ENCODE results near the gene TLR5. TPM values are rescaled to one million over a fixed set of nuclear protein-coding genes. Genes with fewer than 3 reads are reported as not detected.

TLR5 gene
- polyA plus RNA-seq, 1 donor: 5.9 TPM

GRCh38 chr1:223110952-223111351 lies 32.1 kb downstream of the TLR5 start:
- no peak for DNase-seq

- DNase-seq: no peak
Measured at GRCh38 chr1:223109581-223110026, 33.4 kb downstream of the TLR5 start.

DNA sequence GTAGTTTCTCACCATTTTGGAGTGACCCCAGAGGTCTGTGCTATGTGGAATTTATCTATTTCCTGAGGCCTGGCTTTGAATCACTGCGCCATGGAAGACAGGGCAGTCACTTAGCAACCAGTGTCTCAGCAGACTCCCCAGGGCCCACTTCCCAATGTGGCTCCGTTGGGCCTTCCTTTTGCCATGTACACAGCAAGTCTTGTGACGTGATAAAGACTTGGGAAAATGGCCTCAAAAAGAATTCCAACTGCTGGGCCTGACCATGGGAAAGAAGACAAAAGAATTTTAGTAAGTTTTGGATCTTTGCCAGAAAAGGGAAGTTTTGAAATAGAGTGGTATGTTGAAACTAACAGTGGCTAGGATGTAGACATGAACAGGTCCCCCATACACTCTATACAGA lies 36.2 kb downstream of the TLR5 start:
- no peak for DNase-seq

- no peak for DNase-seq
Measured at GRCh38 chr1:223105568-223105967, 37.5 kb downstream of the TLR5 start.

DNA sequence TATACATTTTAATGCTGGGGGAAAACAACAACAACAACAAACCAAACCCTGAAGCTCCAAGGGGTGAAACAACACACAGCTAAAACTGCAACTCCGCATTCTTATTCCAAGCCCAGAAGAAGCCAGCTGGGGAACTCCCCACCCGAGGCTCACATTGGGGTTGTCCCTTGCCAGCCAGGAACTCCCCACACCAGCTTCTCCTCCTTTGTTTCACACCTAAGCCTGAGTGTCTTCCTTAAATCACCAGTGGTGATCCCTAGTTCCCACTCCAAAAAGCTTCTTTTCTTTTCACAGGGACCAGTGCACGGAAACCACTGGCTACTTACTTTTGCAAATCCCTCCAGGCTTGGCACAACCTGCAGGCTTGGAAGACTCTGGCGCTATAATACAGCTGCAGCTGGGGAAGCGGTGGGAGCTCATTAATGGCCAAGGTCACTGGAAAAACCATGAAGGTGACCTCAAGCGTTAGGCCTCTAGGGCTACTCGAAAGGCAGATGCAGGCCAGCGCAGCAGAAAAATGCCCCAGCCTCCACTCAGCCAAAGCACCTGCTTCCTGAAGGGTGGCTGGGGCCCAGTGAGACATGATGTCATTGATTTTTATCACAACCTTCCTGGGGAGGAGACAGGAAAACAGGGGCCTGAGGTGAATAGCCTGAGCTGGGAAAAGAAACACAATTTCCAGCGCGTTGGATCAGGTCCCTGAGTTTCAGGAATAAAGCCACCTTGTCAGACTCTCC lies 40.1 kb downstream of the TLR5 start:
- no peak for DNase-seq

DNA sequence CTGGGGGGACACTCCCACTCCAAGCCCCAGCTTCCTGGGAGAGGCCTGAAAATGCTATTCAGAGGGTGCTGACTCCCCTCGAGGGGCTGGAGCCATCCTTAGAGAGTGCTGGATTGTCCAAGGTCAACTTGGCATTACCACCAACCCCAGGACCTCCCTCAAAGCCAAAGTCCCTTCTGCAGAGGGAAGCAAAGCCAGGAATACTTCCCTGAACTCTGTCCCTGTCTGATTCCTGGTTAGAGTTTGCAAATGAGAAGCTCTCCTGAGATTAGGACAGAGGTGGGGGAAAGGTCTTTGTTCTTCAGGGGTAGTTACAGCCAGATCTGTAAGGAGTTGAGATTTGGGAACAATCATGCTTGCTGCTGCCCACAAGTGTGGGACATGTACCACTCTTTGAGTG lies 45.3 kb downstream of the TLR5 start:
- DNase-seq: no peak

DNA sequence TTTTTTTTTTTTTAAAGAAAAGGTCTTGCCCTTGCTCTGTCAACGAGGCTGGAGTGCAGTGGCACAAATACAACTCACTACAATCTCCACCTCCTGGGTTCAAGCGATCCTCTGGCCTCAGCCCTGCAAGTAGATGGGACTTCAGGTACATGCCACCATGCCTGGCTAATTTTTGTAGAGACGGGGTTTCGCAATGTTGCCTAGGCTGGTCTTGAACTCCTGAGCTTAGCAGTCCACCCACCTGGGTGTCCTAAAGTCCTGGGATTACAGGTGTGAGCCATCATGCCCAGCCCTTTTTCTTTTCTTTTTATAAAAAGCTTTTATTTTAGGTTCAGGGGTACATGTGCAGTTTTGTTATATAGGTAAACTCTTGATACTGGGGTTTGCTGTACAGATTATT lies 47.2 kb downstream of the TLR5 start:
- DNase-seq: no peak

DNA sequence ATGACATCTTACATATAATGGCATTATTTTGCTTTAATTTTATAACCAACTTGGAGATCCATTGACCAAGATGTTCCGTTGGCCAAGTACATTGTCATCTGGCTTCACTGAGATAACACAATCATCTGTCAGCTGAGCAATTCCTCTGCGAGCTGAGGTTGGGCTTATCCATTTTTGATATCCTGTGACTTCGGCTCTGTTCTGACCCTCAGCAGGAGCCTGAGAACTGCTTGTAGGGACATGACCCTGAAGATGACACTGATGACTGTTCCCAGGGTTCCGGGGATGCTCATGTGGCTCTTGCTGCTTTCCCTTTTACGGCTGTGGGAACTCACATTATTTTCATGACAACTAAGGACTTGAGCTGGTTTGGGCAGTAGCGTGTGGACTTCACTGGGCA lies 51.2 kb downstream of the TLR5 start:
- DNase-seq: no peak

DNA sequence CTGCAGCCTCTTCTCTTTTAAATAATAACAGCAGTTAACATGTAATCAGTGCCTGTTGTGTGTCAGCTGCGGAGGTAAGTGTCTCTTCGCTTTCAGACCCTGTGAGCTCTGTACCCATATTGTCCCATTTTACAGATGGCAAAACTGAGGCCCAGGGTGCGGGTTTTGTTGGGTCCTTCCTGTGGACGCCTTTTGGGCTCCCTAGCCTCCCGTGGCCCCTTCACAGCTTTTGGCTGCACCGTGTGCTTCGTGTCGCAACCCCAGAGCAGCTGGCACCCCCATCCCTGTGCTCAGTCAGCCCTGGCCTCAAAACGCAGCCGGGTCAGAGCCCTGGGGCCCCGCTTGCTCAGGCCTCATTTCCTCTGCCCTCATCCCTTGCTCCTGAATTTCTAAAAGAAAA lies 53.8 kb downstream of the TLR5 start:
- DNase-seq: no peak

DNA sequence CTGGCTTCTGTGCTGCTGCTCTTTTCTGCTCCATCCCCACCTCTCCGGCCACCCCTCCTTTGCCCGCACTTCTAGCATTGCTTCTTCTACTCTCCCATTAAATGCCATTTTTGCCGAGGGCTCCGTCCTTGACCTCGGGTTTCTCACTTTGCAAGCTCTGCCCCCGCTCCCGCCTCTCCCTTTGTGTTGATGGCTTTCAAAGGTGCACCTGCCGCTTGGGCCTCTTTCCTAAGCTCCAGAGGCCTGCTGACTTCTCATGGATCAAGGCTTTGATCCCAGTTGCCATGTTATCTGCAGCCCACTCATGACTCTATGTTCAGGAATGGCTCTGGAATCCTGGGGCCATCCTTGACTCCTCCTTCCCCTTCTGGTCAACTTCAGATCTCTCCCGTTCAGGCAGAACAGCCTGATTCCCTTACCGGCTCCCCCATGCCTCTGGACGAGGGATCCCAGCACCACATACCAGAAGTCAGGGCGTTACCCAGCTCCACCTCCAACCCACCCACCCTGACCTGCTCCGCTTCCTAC lies 54.3 kb downstream of the TLR5 start:
- DNase-seq: no peak

GRCh38 chr1:223087291-223088255 lies 55.5 kb downstream of the TLR5 start:
- DNase-seq: peak; percentile 89

GRCh38 chr1:223084464-223084866 lies 58.6 kb downstream of the TLR5 start:
- DNase-seq: no peak

GRCh38 chr1:223083831-223084230 lies 59.2 kb downstream of the TLR5 start:
- no peak for DNase-seq

DNA sequence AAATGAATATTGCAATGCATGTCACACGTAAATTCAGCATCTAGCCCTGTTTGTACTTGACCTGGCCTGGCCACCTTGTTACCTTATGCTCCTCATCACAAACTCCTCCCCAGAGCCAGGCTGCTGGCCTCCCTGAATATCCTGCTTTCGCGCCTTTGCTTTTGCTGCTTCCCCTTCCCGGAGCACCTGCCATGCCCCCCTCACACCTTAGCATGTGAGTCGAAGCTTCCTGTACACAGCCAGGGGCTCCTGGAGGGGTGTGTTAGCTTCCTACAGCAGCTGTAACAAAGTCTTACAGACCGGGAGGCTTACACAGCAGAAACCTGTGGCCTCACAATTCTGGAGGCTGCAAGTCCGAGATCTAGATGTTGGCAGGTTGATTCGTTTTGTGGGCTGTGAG lies 60.1 kb downstream of the TLR5 start:
- no peak for DNase-seq

DNA sequence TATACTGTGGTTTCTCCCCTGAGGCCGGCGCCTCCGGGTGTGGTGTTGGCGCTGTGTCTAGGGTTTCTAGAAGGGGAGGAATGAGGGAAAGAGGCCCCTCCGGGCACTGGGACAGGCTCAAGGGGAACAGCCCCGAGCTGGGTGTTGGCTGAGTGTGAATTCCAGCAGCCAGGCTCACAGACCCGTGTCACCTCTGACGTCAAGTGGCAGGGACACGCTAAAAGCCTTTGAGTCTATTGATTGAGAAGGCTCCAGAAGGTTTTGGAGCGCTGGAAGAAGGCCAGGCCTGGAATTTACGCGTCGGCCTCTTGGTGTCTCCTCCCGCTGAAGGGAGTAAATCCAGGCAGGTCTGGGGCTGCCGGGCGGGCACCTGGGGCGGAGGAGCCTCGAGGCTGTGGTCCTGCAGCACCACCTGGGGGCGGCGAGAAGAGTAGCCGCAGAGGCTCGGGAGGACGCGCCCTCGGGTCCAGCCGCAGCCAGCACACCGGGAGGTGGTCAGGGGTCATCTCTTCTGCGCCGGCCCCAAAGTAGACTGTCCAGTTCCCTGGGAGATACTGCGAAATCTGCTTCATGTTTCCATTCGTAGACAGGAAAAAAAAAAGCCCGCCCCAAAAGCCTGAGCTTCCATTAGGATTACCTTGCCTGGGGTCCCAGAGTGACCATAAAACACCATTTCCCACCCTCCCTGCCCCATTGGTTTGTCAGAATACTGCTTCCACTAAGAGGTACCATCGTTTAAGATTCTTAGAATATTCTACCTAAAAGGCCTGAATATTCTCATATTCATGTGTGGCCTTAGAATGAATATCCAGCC lies 61.7 kb downstream of the TLR5 start:
- DNase-seq: peak; percentile 89

DNA sequence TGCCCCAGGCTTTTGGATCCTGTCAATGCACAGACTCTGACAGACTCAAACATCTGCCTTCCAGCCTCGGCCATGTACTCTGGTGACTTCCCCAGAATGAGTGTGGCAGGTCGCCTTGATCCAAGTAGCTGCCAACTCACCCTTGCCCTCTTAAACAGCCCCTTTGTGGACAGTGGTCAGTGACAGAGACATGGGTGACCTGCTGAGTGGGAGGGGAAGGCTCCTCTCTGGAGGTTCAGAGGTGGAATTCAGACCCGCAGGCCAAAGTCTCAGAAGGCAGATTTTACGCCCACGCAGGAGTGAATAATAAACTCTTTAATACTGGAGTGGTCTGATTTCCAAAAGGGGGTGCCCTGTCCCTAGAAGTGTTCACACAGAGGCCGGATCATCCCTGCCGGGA lies 63.5 kb downstream of the TLR5 start:
- DNase-seq: no peak

GRCh38 chr1:223077247-223077833 lies 65.7 kb downstream of the TLR5 start:
- no peak for DNase-seq

DNA sequence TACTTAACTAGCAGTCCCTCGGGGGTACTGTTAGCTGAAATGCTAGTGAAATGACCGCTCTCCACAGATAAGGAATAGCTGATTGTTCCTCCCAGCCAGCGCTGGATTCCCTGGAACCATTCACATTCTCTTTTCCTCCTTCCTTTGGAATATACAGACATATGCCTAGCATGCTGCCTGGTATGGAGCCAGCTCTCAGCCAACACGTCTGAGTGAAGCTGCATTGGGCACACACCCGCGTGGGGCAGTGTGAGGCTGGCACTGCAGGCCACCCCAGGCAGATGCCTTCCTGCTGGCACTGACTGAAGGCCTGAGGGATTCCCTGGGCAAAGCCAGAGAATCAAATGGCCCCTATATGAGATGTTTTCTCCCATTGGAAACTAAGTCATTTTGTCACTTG lies 66.7 kb downstream of the TLR5 start:
- DNase-seq: no peak

DNA sequence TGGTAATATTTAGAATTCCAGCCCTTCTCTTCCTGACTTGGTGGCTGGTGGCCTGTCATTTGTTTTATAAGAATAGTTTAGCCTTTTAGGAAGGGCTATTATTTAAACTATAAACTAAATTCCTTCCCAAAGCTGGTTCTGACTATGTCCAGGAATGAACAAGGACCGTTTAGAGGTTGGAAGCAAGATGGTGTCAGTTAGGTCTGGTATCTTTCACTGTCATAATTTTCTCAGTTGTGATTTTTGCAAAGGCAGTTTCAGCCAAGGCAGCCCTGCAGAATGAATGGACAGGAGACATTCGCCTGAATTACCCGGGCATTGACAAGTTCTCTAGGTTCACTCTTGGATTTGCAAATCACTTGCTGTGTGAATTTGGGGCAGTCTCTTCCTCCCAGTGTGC lies 67.2 kb downstream of the TLR5 start:
- DNase-seq: no peak

DNA sequence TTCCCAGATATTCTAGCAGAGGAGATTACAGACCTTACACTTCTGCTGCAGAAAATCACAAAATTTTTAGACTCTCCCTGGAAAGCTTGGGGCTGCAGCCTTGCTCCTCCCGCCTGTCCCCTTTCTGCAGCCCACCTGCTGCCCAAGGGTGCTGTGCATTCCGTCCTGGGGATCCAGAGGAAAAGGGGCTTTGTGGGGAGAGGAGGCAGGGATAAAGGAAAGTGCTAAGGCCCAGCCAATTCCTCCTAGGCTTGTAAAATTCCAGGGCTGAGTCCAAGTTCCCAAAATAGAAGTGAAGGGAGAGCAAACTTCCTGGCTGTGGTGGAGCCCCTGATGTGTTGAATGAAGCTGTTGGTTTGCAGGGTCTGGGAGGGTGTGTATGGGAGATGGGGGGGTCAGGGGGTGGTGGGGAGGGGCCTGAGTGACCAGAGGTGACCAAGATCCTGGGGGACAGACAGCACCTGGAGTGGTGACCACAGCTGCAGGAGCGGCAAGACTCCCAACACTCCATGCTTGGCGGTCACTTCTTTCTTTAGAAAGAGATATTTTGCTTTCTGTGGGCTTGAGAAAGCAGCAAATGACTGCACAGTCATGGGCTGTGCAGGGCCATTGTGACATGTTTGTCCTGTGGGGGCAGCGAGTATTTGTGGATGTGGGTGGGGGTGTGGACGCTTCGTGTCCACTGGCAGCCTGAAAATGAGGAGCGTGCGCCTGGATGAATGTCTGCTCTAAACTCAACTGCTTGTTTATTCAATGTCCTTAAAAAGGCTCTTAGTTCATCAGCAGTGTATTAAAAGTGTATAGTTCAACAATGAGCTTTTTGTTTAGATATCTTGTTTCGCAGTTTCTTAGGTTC lies 68.4 kb downstream of the TLR5 start:
- DNase-seq: peak; percentile 88
